H1 (cell line): ENCODE results near the gene ACOT9. TPM values are rescaled to one million over a fixed set of nuclear protein-coding genes. Genes with fewer than 3 reads are reported as not detected.

ENCODE experiments used
- CTCF ChIA-PET: fragments of 300-600 bp; sonication (Branson Sonifier 250); formaldehyde crosslinking; loops from one replicate; lab custom pipeline; 2021; ENCODE audit not compliant: partially characterized antibody; lab: Charles Lee
- POLR2A ChIA-PET: fragments of 300-600 bp; sonication (Branson Sonifier 250); formaldehyde crosslinking; loops from one replicate; lab custom pipeline; 2021; ENCODE audit warnings: inconsistent platforms; ENCODE audit not compliant: partially characterized antibody; lab: Charles Lee
- DNase-seq, 2 experiments: peaks; one replicate each; pipeline versions ENCODE4 v3.0.0 to v3.0.0-alpha.2; 2010 to 2022; ENCODE audit warnings: low spot score in 2 of 2, low read depth in 1 of 2, mixed read lengths in 1 of 2
- FAIRE-seq: peaks from 2 replicates; lab custom pipeline; 2011; peaks lifted over from hg19 to GRCh38; lab: Jason Lieb, UNC
- H2AFZ ChIP-seq: 2 replicates; pipeline ENCODE4 v1.8.1; 2012; ENCODE audit warnings: low read length, inconsistent platforms
- H2AK5ac ChIP-seq: 2 replicates; pipeline ENCODE4 v1.6.1; 2013; ENCODE audit warnings: low read depth, low read length
- H2BK120ac ChIP-seq: replicated peaks from 2 replicates; pipeline ENCODE3; 2013; ENCODE audit warnings: low read depth, low read length, inconsistent platforms
- H2BK12ac ChIP-seq: 2 replicates; pipeline ENCODE4 v1.6.1; 2013; ENCODE audit warnings: low read depth, low read length
- H2BK15ac ChIP-seq: 2 replicates; pipeline ENCODE4 v1.6.1; 2013; ENCODE audit warnings: low read length
- H2BK20ac ChIP-seq: 2 replicates; pipeline ENCODE4 v1.6.1; 2013; ENCODE audit warnings: low read length
- H2BK5ac ChIP-seq: 2 replicates; pipeline ENCODE4 v1.6.1; 2013; ENCODE audit warnings: low read depth, low read length
- H3K14ac ChIP-seq: 2 replicates; pipeline ENCODE4 v1.6.1; 2013; ENCODE audit warnings: inconsistent platforms; ENCODE audit not compliant: insufficient read length
- H3K18ac ChIP-seq: 2 replicates; pipeline ENCODE4 v1.6.1; 2013; ENCODE audit warnings: low read length; ENCODE audit errors: extremely low read depth
- H3K23ac ChIP-seq: 2 replicates; pipeline ENCODE4 v1.6.1; 2013; ENCODE audit warnings: inconsistent platforms; ENCODE audit not compliant: insufficient read length
- H3K23me2 ChIP-seq: 2 replicates; pipeline ENCODE4 v1.6.1; 2013; ENCODE audit warnings: low read depth, low read length
- H3K27ac ChIP-seq: 2 replicates; pipeline ENCODE4 v1.6.1; 2011; ENCODE audit warnings: low read depth, low read length, inconsistent platforms
- H3K27me3 ChIP-seq, 4 experiments: replicated peaks in 1 of 4; 1 replicate in 1 of 4; 2 replicates in 3 of 4; pipeline versions ENCODE4 v1.6.1 to v1.8.1; 2011 to 2013; ENCODE audit warnings: low read length in 3 of 4, mild to moderate bottlenecking in 3 of 4, inconsistent platforms in 2 of 4, mixed read lengths in 2 of 4, moderate library complexity in 1 of 4; ENCODE audit not compliant: control insufficient read depth in 3 of 4, insufficient read depth in 3 of 4; ENCODE audit errors: extremely low read depth in 1 of 4
- H3K36me3 ChIP-seq, 4 experiments: 2 replicates each; pipeline versions ENCODE4 v1.6.1 to v1.8.1; 2011 to 2013; ENCODE audit warnings: mild to moderate bottlenecking in 4 of 4, low read length in 3 of 4, moderate library complexity in 2 of 4, control low read depth in 1 of 4, inconsistent platforms in 1 of 4; ENCODE audit not compliant: insufficient read depth in 4 of 4, control insufficient read depth in 2 of 4
- H3K4ac ChIP-seq: replicated peaks from 2 replicates; pipeline ENCODE3; 2013; ENCODE audit warnings: low read length, low read depth, mixed read lengths, inconsistent platforms; ENCODE audit not compliant: insufficient read length
- H3K4me1 ChIP-seq, 4 experiments: replicated peaks in 1 of 4; 1 replicate in 1 of 4; 2 replicates in 3 of 4; pipeline versions ENCODE4 v1.6.1 to v1.8.1; 2011 to 2013; ENCODE audit warnings: low read length in 3 of 4, inconsistent platforms in 2 of 4, mixed read lengths in 1 of 4; ENCODE audit not compliant: insufficient read depth in 4 of 4, control insufficient read depth in 3 of 4
- H3K4me2 ChIP-seq, 2 experiments: 2 replicates each; pipeline versions ENCODE4 v1.6.1 to v1.8.1; 2011 to 2013; ENCODE audit warnings: low read depth in 2 of 2, low read length in 2 of 2, control low read depth in 1 of 2, inconsistent platforms in 1 of 2, mild to moderate bottlenecking in 1 of 2; ENCODE audit not compliant: insufficient read depth in 1 of 2
- H3K4me3 ChIP-seq, 4 experiments: fragments of 200-600, 300-600 bp in 1 of 4; sonication (generic), shearing (Covaris generic), sonication (Bioruptor Twin) in 1 of 4; 2 replicates each; pipeline versions ENCODE4 v1.5.1 to v1.8.1; 2011 to 2016; ENCODE audit warnings: low read length in 4 of 4, low read depth in 3 of 4, control low read depth in 2 of 4, inconsistent platforms in 2 of 4, mild to moderate bottlenecking in 2 of 4, mixed read lengths in 1 of 4, moderate library complexity in 1 of 4; ENCODE audit not compliant: insufficient read depth in 2 of 4; ENCODE audit errors: extremely low read depth in 1 of 4
- H3K56ac ChIP-seq: replicated peaks from 2 replicates; pipeline ENCODE3; 2013; ENCODE audit warnings: low read depth, mild to moderate bottlenecking, mixed read lengths, low read length, inconsistent platforms; ENCODE audit not compliant: insufficient read length
- H3K79me1 ChIP-seq: 2 replicates; pipeline ENCODE4 v1.6.1; 2013; ENCODE audit warnings: low read depth, low read length, control low read depth
- H3K79me2 ChIP-seq, 2 experiments: 2 replicates each; pipeline versions ENCODE4 v1.6.1 to v1.8.1; 2012 to 2013; ENCODE audit warnings: low read length in 2 of 2, mild to moderate bottlenecking in 2 of 2, inconsistent platforms in 1 of 2; ENCODE audit not compliant: insufficient read depth in 2 of 2, control insufficient read depth in 1 of 2
- H3K9ac ChIP-seq, 4 experiments: replicated peaks in 1 of 4; 1 replicate in 1 of 4; 2 replicates in 3 of 4; pipeline versions ENCODE4 v1.6.1 to v1.8.1; 2011 to 2013; ENCODE audit warnings: low read depth in 3 of 4, low read length in 3 of 4, control low read depth in 2 of 4, mild to moderate bottlenecking in 2 of 4, moderate library complexity in 2 of 4, inconsistent platforms in 1 of 4; ENCODE audit errors: extremely low read depth in 1 of 4
- H3K9me3 ChIP-seq, 2 experiments: 2 replicates each; pipeline versions ENCODE4 v1.6.1 to v1.8.1; 2012 to 2013; ENCODE audit warnings: mild to moderate bottlenecking in 2 of 2, moderate library complexity in 2 of 2, control low read depth in 1 of 2, inconsistent platforms in 1 of 2, low read depth in 1 of 2, low read length in 1 of 2, mixed read lengths in 1 of 2; ENCODE audit not compliant: insufficient read depth in 2 of 2
- H4K20me1 ChIP-seq, 2 experiments: replicated peaks in 1 of 2; 2 replicates each; pipeline versions ENCODE3 to v1.8.1; 2011 to 2013; ENCODE audit warnings: inconsistent platforms in 2 of 2, low read length in 2 of 2, mild to moderate bottlenecking in 1 of 2; ENCODE audit not compliant: insufficient read depth in 2 of 2, control insufficient read depth in 1 of 2
- H4K5ac ChIP-seq: 2 replicates; pipeline ENCODE4 v1.6.1; 2013; ENCODE audit warnings: low read length, low read depth, mixed read lengths, inconsistent platforms; ENCODE audit not compliant: insufficient read length
- H4K8ac ChIP-seq: 2 replicates; pipeline ENCODE4 v1.8.0; 2013; ENCODE audit warnings: mild to moderate bottlenecking, moderate library complexity, low read length, inconsistent platforms; ENCODE audit not compliant: insufficient read depth; ENCODE audit errors: extremely low read depth
- H4K91ac ChIP-seq: replicated peaks from 2 replicates; pipeline ENCODE3; 2013; ENCODE audit warnings: low read length, mixed read lengths, inconsistent platforms; ENCODE audit not compliant: insufficient read length
- BRCA1 ChIP-seq: IDR thresholded peaks from 2 replicates; pipeline ENCODE4 v1.6.1; 2012; ENCODE audit warnings: low read depth, low read length, improper control_type of control experiment
- CREB1 ChIP-seq: IDR thresholded peaks from 2 replicates; pipeline ENCODE4 v1.6.1; 2012; ENCODE audit warnings: inconsistent platforms
- CTBP2 ChIP-seq: IDR thresholded peaks from 2 replicates; pipeline ENCODE4 v1.7.0; 2011; ENCODE audit warnings: borderline replicate concordance, mild to moderate bottlenecking, moderate library complexity, mixed read lengths, low read length; ENCODE audit not compliant: insufficient read depth, insufficient read length
- KDM4A ChIP-seq: IDR thresholded peaks from one replicate; pipeline ENCODE4 v1.7.1; 2012; ENCODE audit warnings: low read depth, mild to moderate bottlenecking, moderate library complexity, low read length, inconsistent platforms; ENCODE audit not compliant: severe bottlenecking
- WGBS, 2 experiments: shearing (Covaris generic) in 1 of 2; methylation state at CpG; one replicate each; pipeline versions ENCODE4 v1.1.6 to v1.1.7; 2013 to 2015; ENCODE audit warnings: low lambda C conversion rate in 2 of 2, mixed read lengths in 2 of 2, inconsistent platforms in 1 of 2, low coverage in 1 of 2, missing lambda C conversion rate in 1 of 2; ENCODE audit not compliant: insufficient replicate concordance in 2 of 2, insufficient coverage in 1 of 2, insufficient read length in 1 of 2; ENCODE audit errors: extremely low coverage in 1 of 2, missing lambda C conversion rate in 1 of 2; 5-methylcytosine and 5-hydroxymethylcytosine counted together
- polyA plus RNA-seq, 7 experiments: library from polyadenylated mRNA; depleted of rRNA in 3 of 7; stranded (reverse) in 5 of 7; unstranded in 2 of 7; fragments of >200 nt in 5 of 7; fragments of 200-250 nt in 2 of 7; gene quantifications; 1 replicate in 5 of 7; 2 replicates in 1 of 7; 4 replicates in 1 of 7; pipeline versions ENCODE4 v1.2.1 to v1.2.3, GENCODE V29; 2011 to 2013; ENCODE audit warnings: missing spikeins in 2 of 7, mixed read lengths in 2 of 7
- total RNA-seq: library from RNA; stranded (reverse); fragmentation: NEBNext Ultra II Directional; extraction: Animal tissue kit (Norgen Biotek cat#: 25700); gene quantifications from 2 replicates; pipeline ENCODE4 v1.2.1, GENCODE V29; 2021

ACOT9 gene
- total and polyA plus RNA-seq, 2 of the 8 experiments (the other 6 are each of a cell fraction or from before 2014, with no cell fraction given): 20.7 to 39.5 TPM

GRCh38 chrX:23673108-23673507, 70.0 kb downstream of the ACOT9 start:
- Histone ChIP-seq H3K23me2 (no peaks in the 10 kb centered on the region), H3K79me1 (no peaks in the 10 kb centered on the region), H2BK15ac (no peak overlapping the region), H2AFZ (no peak overlapping the region), H2BK20ac (no peak overlapping the region), H3K9ac (no peak overlapping the region), H3K14ac (no peak overlapping the region), H3K79me2 (peaks cover 0 to 12% of the 10 kb centered on the region in 2 experiments; a peak in 2 of 4 replicates), H3K4me1 (peaks cover 0 to 2% (median 0%) of the 10 kb centered on the region in 4 experiments; a peak in 1 of 7 replicates), H2BK120ac (no peak overlapping the region), H3K18ac (no peak overlapping the region), H3K9me3 (no peaks in the 10 kb centered on the region), H4K5ac (no peak overlapping the region), H2BK12ac (no peak overlapping the region), H4K20me1 (peaks cover 0 to 1% of the 10 kb centered on the region in 2 experiments), H3K4ac (no peak overlapping the region), H3K4me3 (no peak overlapping the region), H3K4me2 (no peak overlapping the region), H4K91ac (no peak overlapping the region), H2BK5ac (no peak overlapping the region), H4K8ac (no peak overlapping the region), H3K27ac (no peak overlapping the region), H3K56ac (no peak overlapping the region), H3K27me3 (no peaks in the 10 kb centered on the region), H3K36me3 (peaks cover 0 to 36% (median 15%) of the 10 kb centered on the region in 4 experiments; a peak in 6 of 8 replicates), H3K23ac (no peak overlapping the region), H2AK5ac (no peak overlapping the region)
- WGBS, 2 experiments: 96% methylated on average over 3 of the region's 3 CpGs; no CpG with 5 or more reads in 1 of the 2 experiments
- ChIA-PET CTCF (no interaction called here), POLR2A (interaction anchor here (0.8 kb wide), 1 partner anchor 36 kb away, joined by 3 read pairs; no protein-coding TSS in a partner anchor)
- no peak for FAIRE-seq
- DNase-seq: no peak
- TF ChIP-seq CTBP2: no peak
- TF ChIP-seq BRCA1: no peak
- no peak for TF ChIP-seq CREB1
- no peak for TF ChIP-seq KDM4A
